SIG-M5 (cell line): ENCODE data around the gene TAF9B.
"Not testable (repeated sequence)": the region's sequence is repeated elsewhere in the genome, so short reads cannot be mapped to it uniquely, and the experiment has no call there.

Experiments
- DNase-seq: peaks from one replicate; lab custom pipeline; 2025; lab: John Stamatoyannopoulos, UW

TAF9B gene, protein sequence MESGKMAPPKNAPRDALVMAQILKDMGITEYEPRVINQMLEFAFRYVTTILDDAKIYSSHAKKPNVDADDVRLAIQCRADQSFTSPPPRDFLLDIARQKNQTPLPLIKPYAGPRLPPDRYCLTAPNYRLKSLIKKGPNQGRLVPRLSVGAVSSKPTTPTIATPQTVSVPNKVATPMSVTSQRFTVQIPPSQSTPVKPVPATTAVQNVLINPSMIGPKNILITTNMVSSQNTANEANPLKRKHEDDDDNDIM

DNA sequence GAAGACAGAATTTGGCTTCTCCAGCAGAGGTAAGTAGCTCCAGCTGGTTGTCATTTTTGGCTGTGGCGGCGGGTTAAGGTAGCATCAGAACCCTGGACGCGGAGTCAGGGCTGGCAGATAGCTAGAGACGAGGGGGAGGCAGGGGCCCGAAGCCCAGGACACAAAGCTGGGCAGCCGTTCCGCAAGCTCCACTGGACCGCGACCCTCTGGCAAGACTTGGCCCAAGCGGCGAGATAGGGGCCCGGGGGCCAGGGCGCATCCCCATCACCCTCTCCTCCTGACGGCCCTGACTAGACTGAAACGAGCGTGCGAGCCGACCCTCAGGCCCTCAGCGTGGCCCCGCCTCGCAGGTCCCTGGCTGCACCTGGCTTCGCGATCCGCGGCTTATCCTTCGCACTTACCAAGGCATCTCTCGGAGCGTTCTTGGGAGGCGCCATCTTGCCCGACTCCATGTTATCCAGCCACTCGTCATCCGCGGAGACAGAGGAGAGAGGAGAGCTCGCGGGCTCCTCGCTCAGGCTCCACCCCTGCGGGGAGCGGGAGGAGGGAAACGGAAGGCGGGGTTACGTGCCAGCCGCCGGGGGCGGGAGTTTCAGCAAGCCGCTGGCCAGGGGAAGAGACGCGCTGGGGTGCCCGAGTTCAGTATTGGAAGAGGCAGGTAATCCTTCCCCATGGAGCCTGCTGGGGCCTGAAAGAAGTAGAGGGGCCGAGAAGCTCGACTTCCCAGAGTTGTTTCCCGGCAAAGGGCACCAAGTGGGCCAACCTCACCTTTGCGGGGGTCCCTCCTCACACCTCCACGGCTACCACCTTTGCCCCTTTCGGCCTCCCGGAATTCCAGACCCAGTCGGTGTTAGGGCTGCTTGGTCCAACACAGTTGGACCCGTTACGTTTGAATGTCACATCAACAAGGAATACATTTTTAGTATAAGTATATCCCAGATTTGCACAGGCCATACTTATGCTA is at the start of gene TAF9B:
Gene TAF9B, minus strand, starts transcription at position 491 of the 964 bp plus-strand sequence. Its CDS starts 39 bp downstream, at position 452.
- DNase-seq = peak; percentile 40

DNA sequence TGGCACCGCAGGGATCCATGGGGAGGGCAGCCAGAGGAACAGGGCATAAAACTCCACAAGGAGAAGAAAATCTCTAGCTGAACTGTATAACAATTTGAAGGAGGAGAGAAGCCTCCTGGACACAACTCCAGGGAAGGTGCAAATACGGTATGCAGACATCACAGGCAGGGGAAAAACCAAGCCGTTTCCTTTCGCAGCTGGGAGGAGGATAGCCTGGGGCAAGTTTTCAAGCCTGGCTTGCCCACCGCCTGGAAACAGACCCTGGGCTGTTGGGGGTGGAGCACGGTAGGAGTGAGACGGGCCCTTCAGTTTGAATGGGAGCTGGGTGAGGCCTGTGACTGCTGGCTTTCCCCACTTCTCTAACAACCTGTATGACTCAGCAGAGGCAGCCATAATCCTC is 43.4 kb upstream of the TAF9B start:
- no peak for DNase-seq

DNA sequence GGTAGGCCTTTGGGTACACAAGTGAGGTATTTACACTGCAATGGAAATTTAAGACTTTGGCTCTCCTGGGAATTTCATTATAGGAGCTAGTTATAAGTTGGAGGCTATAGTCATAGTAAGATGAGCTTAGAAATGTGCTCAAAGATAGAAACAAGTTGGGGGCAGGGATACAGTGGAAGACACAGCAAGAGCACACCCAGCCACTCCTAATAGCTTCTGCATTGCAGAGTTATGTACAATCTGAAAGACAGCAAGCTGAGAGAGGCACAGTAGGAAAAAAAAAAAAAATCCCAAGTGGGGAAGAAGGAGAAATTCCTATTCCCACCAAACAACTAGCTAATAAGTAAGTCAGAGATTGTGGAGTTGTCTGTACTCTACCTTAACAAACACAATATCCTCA is 41.9 kb upstream of the TAF9B start:
- no peak for DNase-seq

DNA sequence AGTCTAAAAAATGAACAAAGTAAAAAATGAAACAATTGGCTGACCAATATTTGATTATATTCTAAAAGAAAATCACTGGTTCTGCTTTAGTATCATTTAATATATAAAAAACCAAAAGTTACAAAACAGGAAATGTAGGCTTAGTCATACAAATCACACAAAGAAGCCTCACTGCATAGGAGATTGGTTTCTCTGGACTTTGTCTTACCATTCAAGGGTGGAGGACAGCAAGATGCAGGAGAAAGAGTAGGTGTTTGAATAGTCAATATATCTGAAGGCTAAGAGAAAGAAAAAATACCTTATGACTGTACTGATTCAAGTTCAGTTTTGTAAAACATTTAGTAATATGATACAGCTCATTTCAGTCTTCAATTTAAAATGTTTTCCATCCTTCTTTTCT is 28.6 kb upstream of the TAF9B start:
- DNase-seq = no peak

DNA sequence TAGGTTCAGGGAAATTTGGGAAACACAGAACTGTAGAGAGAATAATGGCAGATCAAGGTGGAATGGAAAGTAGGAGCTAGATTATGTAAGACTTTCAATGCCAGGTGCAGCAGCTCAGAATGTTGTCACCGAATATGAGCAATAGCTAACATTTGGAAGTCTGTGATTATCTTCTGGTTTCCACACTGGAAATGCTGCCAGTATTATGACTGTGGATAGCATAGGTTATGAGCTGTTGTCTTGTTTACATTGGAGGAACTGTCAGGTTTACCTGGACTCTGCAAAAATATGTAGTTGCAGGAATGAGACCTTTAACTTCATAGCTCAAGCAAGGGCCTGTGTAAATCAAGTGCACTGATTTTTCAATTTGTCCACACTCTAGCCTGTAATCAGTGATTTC is 26.0 kb upstream of the TAF9B start:
- DNase-seq = no peak

DNA sequence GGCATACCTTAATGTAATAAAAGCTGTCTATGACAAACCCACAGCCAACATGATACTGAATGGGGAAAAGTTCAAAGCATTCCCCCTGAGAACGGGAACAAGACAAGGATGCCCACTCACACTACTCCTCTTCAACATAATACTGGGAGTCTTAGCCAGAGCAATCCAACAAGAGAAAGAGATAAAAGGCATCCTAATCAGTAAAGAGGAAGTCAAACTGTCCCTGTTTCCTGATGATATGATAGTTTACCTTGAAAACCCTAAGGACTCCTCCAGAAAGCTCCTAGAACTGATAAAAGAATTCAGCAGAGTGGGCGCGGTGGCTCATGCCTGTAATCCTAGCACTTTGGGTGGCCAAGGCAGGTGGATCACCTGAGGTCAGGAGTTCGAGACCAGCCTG is 23.7 kb upstream of the TAF9B start:
- DNase-seq = not testable (repeated sequence)

DNA sequence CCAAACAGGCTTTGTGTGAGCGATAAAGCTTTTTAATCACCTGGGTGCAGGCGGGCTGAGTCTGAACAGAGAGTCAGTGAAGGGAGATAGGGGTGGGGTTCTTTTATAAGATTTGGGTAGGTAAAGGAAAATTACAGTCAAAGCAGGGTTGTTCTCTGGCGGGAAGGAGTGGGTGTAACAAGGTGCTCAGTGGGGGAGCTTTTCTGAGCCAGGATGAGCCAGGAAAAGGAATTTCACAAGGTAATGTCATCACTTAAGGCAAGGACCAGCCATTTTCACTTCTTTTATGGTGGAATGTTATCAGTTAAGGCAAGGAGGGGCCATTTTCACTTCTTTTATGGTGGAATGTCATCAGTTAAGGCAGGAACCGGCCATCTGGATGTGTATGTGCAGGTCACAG is 21.3 kb upstream of the TAF9B start:
- not testable (repeated sequence) for DNase-seq

DNA sequence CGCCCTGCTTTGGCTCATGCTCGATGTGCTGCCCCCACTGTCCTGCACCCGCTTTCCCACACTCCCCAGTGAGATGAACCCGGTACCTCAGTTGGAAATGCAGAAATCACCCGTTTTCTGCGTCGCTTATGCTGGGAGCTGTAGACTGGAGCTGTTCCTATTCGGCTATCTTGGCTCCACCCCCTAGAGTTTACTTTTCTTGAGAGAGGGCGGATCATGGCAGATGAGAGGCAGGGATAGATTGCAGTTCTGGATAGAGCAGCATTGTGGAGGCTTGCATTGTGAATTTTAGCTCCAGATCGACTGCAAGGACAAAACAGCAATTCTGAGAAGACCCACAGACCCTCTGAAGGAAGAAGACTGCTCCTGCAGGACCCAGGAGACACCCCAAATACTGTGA is 18.4 kb upstream of the TAF9B start:
- DNase-seq = not testable (repeated sequence)

DNA sequence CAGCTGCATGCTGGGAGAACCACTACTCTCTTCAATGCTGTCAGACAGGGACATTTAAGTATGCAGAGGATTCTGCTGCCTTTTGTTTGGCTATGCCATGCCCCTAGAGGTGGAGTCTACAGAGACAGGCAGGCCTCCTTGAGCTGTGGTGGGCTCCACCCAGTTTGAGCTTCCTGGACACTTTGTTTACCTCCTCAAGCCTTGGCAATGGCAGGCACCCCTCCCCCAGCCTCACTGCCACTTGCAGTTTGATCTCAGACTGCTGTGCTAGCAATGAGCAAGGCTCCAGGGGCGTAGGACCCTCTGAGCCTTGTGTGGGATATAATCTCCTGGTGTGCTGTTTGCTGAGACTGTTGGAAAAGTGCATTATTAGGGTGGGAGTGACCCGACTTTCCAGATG is 17.9 kb upstream of the TAF9B start:
- not testable (repeated sequence) for DNase-seq

DNA sequence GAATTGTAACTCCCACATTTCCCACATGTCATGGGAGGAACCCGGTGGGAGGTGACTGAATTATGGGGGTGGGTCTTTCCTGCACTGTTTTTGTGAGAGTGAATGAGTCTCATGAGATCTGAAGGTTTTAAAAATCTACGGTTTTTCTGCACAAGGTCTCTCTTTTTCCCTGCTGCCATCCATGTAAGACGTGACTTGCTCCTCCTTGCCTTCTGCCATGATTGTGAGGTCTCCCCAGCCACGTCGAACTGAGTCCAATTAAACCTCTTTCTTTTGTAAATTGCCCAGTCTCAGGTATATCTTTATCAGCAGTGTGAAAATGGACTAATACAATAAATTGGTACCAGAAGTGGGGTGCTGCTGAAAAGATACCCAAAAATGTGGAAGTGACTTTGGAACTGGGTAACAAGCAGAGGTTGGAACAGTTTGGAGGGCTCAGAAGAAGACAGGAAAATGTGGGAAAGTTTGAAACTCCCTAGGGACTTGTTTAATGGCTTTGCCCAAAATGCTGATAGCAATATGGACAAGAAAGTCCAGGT is 7.6 kb upstream of the TAF9B start:
- DNase-seq = not testable (repeated sequence)

DNA sequence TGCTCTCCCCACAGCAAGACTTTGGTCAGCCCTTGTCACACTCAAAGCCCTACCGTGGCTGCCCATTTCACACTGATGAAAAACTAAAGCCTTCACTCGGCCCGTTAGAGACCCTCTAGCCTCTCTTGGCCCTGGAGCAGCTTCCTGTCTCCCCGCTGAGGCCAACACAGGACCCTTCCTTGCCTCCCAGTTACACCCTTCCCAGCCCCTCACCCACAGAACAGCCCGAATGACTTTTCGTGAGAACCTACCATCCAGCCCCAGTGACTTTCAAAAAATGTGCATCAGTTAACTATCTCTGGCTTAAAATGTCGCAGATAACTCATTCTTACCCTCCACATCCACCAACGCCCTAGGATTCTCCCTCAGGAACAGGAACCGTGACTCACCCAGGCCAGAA is 756 bp upstream of the TAF9B start:
- DNase-seq = no peak

DNA sequence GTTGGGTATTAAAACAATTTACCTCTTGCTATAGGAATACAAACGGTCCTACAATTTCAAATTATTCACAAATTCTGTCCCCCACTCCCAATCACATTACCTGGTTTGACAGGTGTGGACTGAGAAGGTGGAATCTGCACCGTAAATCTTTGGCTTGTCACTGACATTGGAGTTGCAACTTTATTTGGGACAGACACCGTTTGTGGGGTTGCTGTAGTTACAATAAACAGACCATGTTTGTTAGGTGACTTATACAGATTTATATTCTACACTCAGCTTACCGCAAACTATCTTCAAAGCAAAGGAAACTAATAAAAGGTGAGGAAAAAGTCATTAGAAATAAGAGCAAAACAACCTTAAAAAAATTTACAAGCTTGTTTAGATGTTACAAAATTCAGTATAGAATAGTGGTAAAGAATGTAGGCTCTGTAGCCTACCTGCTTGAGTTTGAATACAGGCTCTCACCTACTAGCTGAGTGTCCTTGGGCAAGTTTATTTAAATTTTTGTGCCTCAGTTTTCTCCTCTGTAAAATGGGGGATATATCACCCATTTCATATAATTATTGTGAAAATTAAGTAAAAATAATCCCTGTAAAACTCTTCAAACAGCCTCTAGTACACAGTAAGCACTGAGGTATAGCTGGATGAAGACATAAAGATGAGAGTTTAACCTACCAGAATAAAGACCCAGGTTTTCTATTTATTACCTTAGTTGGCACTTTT is 6.1 kb downstream of the TAF9B start:
- no peak for DNase-seq

DNA sequence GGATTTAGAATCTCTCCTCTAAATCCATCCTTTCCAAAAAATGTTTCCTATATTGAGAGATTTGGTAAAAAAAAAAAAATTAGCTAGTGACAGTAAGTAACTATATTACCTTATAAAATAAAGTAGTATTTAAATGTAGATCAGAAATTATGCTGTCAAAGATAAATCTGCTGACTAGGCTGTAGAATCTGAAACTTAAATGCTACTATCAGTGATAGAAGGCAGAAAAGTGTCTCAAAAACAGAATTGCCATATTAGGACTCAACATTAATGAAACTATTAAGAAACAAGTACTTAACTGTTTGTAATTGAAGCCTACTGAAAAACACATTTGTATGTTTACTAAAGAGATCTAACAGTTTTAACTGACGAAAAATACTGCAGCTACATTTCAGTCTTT is 8.3 kb downstream of the TAF9B start:
- no peak for DNase-seq

DNA sequence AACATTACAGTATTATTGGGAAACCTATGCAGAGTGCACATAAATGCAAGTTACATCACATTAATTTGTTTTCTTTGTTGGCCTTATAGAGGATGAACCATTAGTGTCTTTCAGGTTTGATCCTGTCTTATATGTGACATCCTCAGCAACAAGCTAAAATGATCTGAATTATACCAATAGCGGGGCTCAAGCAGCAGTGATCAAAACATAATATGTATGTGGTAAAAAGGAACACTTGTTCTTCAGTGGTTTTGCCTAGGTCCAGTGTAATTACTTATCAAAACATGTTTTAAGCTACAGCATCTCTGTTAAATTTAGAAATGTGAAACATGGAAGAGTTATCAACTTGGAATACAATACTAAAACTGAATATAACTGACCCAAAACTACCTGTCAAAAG is 9.1 kb downstream of the TAF9B start:
- DNase-seq = no peak

DNA sequence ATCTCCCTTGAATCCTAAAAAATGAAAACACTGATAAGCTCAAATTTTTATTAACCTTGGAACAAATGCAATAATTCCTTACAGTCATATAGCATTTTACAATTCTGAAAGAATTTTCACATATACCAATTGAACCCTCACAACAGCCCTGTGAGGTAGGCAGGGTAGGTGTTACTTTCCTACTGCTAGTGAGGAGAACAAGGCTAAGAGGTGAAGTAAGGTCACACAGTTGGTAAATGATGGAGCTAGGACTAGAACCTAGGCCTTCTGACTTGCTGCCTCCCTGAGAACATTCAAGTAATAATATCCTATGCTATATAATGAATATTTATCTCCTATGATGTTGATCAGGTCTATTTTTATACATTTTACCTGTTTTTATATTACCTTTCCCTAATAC is 9.7 kb downstream of the TAF9B start:
- DNase-seq = no peak

DNA sequence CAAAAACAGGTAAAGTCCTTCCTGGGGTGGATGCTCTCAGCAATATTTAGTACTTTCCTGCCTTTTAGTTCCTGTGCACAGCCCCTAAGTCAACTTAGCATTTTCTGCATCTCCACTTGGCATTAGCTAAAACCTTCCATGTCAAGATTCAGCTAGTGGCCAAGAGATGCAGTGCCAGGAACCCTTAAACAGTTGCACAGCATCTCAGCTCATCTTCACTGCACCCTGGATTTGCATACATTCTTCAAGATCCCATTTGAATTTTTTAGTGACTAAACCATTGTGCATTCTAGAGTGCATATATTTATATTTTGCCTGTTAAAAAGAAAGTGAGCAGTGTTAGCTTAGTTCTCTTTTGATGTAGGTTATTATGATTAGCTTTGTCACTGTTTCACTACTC is 13.7 kb downstream of the TAF9B start:
- DNase-seq = not testable (repeated sequence)

DNA sequence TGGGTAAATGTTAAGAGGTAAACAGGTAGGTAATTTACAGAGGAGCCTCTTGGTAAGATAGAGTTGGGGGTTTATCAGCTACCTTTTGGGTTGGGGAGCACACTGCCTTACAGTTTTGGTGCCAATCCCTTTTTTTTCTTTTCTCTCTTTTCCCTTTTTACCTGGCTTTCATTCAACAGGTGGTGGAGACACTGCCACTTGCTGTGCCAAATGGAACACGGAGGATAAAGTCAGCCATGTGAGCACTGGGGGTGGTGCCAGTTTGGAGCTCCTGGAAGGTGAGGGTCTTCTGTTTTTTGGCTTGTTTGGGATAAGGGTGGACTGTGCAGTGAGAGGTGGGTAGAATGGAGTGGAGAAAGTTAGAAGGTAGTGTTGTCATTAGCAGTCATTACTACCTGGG is 14.3 kb downstream of the TAF9B start:
- DNase-seq = no peak

DNA sequence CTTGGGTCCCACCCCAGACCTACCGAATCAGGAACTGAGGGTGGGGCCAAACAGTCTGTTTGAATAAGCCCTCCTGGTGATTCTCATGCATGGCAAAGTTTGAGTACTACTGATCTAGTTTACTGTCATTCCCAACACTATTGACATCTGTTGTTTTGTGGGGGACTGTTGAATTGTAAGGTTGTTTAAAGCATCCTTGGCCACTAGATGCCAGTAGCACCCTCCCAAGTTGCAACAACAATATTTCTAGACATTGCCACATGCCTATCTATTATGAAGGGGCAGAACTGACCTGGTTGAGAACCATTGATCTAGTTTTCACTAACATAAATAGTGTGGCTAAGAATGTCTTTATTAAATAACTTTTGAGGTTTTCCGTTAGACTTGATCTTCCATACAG is 15.1 kb downstream of the TAF9B start:
- DNase-seq = no peak

DNA sequence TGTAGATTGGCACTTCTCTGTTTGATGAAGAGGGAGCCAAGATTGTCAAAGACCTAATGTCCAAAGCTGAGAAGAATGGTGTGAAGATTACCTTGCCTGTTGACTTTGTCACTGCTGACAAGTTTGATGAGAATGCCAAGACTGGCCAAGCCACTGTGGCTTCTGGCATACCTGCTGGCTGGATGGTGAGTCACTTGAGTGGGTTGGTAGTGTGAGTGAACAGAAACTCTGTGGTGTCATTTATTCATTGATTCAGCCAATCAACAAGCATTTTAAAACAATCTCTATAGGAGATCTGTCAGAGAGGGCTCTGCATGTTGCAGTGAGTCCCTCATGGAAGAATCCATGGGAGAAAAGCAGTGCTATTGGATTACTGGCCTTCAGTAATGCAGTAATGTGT is 16.3 kb downstream of the TAF9B start:
- no peak for DNase-seq

DNA sequence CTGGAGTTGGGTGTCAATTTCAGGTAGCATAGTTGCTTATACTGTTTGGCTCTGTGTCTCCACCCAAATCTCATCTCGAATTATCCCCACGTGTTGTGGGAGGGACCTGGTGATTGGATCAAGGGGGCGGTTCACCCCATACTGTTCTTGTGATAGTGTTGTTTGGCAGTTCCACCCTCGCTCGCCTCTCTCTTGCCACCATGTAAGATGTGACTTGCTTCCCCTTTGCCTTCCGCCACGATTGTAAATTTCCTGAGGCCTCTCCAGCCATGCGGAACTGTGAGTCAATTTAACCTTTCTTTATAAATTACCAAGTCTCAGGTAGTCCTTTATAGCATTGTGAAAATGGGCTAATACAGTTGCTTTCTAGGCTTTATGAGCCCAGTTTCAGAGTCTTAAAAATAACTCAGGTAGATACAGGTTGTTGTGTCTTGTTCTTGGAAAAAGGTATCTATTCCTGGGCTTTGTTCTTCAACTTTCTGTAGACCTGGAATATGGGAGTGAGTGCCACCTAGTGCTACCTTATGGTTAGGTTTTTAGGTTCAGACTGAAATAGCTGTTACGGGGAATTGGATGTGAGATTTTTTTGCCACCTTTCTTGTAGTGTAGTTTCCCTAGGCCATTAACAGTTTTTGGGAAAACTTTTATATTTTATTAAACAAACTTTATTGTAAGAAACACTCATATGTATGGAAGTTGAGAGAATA is 19.8 kb downstream of the TAF9B start:
- no peak for DNase-seq

DNA sequence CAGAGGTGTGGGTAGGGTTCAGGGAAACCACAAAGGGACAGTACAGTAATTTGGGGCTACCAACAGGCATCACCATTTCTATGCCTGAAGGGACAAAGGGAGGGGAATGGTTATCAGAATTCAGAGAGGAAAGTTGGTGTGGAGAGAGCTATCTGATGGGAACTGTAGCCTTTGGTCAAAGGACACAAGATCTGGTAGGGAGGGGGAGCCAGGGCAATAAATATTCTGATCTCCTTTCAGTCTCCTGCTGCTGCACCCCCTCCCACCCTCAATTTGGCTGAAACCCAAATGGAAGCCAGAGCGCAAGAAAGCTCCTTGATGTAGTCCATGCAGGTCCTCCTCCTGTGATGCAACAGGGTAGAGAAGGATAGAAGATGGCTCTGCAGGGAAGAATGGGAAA is 20.8 kb downstream of the TAF9B start:
- DNase-seq = no peak

DNA sequence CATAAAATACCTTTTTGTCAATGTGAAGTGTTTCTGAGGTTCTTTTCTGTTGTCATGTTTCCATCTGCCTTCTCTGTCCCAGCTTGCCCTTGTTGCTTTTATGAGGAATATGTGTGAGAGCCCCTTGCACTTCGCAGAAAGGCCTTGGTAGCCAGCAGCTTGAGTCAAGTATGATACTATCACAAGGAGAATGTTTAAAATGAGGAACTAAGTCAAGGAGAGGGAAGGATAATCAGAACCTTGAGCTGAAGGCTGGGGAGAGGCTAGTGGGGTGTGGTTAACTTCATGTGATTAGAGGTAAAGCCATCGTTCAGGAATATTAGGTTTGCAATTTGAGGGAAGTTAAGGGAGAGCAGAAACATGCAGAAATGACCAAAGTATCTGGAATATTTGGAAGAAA is 22.7 kb downstream of the TAF9B start:
- peak; percentile 28 for DNase-seq
